ENCODE data around the gene MOK.

MOK gene

GRCh38 chr14:102321456-102322422 is 16.8 kb upstream of the MOK start:
- DNase-seq (ENCODE audit: low read depth) = no peak
- TF ChIP-seq CTCF (IDR thresholded peaks at IDR 0.05; ENCODE audit: insufficient read depth, low read depth, low read length, missing control alignments) = no peak
- H3K4me3 ChIP-seq (ENCODE audit: low read length) = no peak overlapping the region

DNA sequence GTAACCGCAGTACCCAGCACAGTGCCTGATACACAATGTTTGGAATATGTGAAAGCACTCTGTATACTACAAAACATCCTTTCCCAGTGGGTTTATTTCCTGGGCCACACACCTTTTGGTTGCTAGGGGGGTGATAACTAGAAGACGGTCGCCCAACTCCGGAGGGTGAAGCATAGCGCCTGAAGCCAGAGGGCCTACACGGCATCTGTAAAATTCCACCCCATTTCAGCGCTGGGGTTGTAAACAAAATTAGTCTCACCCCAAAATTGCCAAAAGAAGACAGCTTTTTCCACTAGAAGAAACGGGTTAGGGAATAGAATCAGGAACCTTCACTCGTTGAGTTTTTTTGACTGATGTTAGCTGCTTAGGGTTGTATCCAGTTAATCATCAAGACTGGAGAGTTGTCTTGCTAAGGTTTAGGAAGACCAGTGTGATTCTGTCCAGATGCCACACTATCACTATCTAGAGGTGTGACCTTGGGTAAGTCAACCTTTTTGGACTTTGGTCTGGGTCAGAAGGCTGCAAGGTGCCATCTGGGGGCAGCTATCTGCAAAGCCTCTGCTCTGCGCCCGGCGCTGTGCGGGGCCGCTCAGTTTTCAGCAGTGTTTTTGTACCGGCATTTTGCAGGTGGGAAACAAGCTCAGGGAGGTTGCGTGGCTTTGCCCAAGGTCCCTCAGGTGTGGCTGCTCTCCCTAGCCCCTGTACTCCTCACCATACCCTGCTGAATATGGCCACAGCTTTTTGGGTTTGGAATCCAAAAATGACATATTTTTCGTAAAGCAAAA is 15.9 kb upstream of the MOK start:
- TF ChIP-seq CTCF (IDR thresholded peaks at IDR 0.05; ENCODE audit: insufficient read depth, low read depth, low read length, missing control alignments) = no peak
- H3K4me3 ChIP-seq (ENCODE audit: low read length) = peak overlapping the region; percentile 74
- DNase-seq (ENCODE audit: low read depth) = no peak

GRCh38 chr14:102320033-102320660 is 15.2 kb upstream of the MOK start:
- TF ChIP-seq CTCF (IDR thresholded peaks at IDR 0.05; ENCODE audit: insufficient read depth, low read depth, low read length, missing control alignments) = no peak
- peak; percentile 45 for DNase-seq (ENCODE audit: low read depth)
- peak overlapping the region; percentile 74 for H3K4me3 ChIP-seq (ENCODE audit: low read length)

DNA sequence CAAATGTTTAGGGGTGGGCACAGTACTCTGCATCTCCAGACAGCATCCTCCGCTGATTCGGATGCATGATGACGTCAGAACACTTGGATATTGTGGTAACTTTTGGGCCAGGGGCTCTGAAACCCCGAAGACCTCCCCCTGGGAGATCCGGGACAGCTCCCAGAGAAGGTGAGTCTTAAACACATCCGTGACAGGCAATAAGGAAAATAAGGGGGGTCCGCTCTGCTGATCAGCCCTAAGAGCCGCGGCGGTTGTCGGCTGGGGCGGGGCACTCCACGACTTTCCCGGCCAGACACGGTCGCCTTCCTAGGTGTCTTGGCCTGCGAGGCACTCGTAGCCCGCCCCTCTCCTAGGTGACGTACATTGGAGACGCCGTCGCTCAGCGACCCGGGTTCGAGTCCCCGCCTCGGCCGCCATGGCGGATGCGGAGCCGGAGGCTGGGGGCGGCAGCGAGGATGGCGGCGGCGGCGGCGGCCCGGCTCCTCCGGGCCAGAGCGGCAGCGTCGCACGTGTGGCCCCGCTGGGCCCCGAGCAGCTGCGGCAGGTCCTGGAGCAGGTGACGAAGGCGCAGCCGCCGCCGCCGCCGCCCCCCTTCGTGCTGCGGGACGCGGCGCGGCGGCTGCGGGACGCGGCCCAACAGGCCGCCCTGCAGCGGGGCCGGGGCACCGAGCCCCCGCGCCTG is 14.5 kb upstream of the MOK start, which contains the start of gene ZNF839:
ZNF839 (plus strand) TSS at position 396 of the 682 bp plus-strand sequence; CDS start at position 416, 20 bp downstream.
- peak; percentile 88 for DNase-seq (ENCODE audit: low read depth)
- peak within 1 kb of the TSS; percentile 74 for H3K4me3 ChIP-seq (ENCODE audit: low read length)
- TF ChIP-seq CTCF (IDR thresholded peaks at IDR 0.05; ENCODE audit: insufficient read depth, low read depth, low read length, missing control alignments) = no peak

DNA sequence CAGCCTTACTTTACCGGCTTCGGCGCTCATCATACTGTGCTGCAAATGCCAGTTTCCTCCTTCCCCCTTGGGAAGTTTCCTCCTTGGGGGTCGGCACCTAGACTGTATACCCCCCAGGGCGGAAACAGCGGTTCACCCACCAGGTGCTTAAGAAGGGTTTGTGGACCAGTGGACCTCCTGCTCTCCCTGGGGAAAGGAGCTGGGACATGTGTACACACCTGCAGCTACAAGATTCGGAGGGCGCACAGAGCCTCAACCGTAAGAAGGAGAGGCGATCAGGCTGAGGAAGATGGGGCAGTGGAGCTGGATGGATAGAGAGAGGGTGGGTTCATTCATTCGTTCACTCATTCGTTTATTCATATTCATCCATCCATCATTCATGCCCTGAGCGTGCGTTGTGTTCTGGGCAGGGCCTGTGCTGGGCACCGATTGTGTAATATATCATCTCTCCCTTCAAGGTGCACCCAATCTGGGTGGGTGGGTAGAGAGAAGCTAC is 13.9 kb upstream of the MOK start:
- no peak for TF ChIP-seq CTCF (IDR thresholded peaks at IDR 0.05; ENCODE audit: insufficient read depth, low read depth, low read length, missing control alignments)
- H3K4me3 ChIP-seq (ENCODE audit: low read length) = peak overlapping the region; percentile 74
- no peak for DNase-seq (ENCODE audit: low read depth)
